Gastrocnemius medialis (tissue), 4 donors: ENCODE measurements around the gene PRSS2. TPM values are rescaled to one million over a fixed set of nuclear protein-coding genes. Genes with fewer than 3 reads are reported as not detected.
"Not testable (repeated sequence)": the region's sequence is repeated elsewhere in the genome, so short reads cannot be mapped to it uniquely, and the experiment has no call there.

Experiments
- ATAC-seq, 2 donors: fragments of 150-250 bp; one replicate each; pipeline ENCODE4 v1.9.1; 2016
- DNase-seq, 2 donors: peaks; one replicate each; pipeline ENCODE4 v3.0.0-alpha.2; 2019
- H3K27ac ChIP-seq, 4 donors: fragments of 200-600 bp; sonication (generic); 1 replicate in 1 of 4; 2 replicates in 3 of 4; pipeline ENCODE4 v1.5.1; 2016 to 2018; ENCODE audit warnings: mild to moderate bottlenecking in 2 of 4, moderate library complexity in 1 of 4
- H3K27me3 ChIP-seq, 3 donors: fragments of 200-600 bp; sonication (generic) in 2 of 3; 1 replicate in 1 of 3; 2 replicates in 2 of 3; pipeline versions ENCODE4 v1.5.1 to v1.6.0; 2016 to 2019; ENCODE audit warnings: mild to moderate bottlenecking in 1 of 3, moderate library complexity in 1 of 3
- H3K36me3 ChIP-seq, 2 donors: fragments of 200-600 bp; sonication (generic) in 1 of 2; one replicate each; pipeline ENCODE4 v1.5.1; 2017 to 2018
- H3K4me1 ChIP-seq, 2 donors: fragments of 200-600 bp; sonication (generic) in 1 of 2; one replicate each; pipeline ENCODE4 v1.5.1; 2016 to 2017; ENCODE audit warnings: mild to moderate bottlenecking in 2 of 2
- H3K4me3 ChIP-seq, 4 donors: fragments of 200-600 bp; sonication (generic) in 3 of 4; 1 replicate in 1 of 4; 2 replicates in 3 of 4; pipeline ENCODE4 v1.5.1; 2016 to 2019; ENCODE audit warnings: mild to moderate bottlenecking in 2 of 4
- H3K9me3 ChIP-seq, 3 donors: fragments of 200-600 bp; sonication (generic) in 2 of 3; 1 replicate in 1 of 3; 2 replicates in 2 of 3; pipeline ENCODE4 v1.5.1; 2016 to 2019
- POLR2A ChIP-seq, 2 donors: fragments of 450-650 bp; IDR thresholded peaks; one replicate each; pipeline ENCODE4 v1.6.1; 2017; ENCODE audit warnings: antibody characterized with exemption in 2 of 2, mild to moderate bottlenecking in 2 of 2, moderate library complexity in 2 of 2
- in situ Hi-C, 4 donors: fragments of 200-750 bp; cut with MboI; loops; one replicate each; pipeline versions ENCODE4 v1.15.0 to v1.8.0; 2017; ENCODE audit warnings: low sequenced_read_pairs in 4 of 4
- intact Hi-C: fragments of 100-400 bp; cut with DNase I; formaldehyde crosslinking; loops from one replicate; pipeline ENCODE4 v1.15.1; 2023; ENCODE audit warnings: low total_unique reads
- total RNA-seq, 4 donors: library from RNA; depleted of rRNA; stranded (reverse); fragments of >200 nt; gene quantifications; one replicate each; pipeline versions ENCODE4 v1.1.0 to v1.2.3, GENCODE V29; 2016
- TF ChIP-seq, protein P1 (sequence below), 5 experiments: fragments of 450-650 bp in 3 of 5; fragments of 200-600 bp in 2 of 5; sonication (generic) in 2 of 5; IDR thresholded peaks in 4 of 5; conservative IDR thresholded peaks in 1 of 5; 1 replicate in 4 of 5; 2 replicates in 1 of 5; pipeline ENCODE4 v1.5.1; 2016 to 2019; ENCODE audit warnings: antibody characterized with exemption in 5 of 5, mild to moderate bottlenecking in 3 of 5, moderate library complexity in 3 of 5

The PRSS2 gene
- total RNA-seq, 4 donors from 2014 or later, result not detected

GRCh38 chr7:142760071-142760642 is 10.6 kb upstream of the PRSS2 start:
- no peak overlapping the region for H3K4me3 ChIP-seq
- H3K9me3 ChIP-seq, result no peaks in the 10 kb centered on the region
- intact Hi-C loops, result no loop called here
- TF ChIP-seq, protein P1, sequence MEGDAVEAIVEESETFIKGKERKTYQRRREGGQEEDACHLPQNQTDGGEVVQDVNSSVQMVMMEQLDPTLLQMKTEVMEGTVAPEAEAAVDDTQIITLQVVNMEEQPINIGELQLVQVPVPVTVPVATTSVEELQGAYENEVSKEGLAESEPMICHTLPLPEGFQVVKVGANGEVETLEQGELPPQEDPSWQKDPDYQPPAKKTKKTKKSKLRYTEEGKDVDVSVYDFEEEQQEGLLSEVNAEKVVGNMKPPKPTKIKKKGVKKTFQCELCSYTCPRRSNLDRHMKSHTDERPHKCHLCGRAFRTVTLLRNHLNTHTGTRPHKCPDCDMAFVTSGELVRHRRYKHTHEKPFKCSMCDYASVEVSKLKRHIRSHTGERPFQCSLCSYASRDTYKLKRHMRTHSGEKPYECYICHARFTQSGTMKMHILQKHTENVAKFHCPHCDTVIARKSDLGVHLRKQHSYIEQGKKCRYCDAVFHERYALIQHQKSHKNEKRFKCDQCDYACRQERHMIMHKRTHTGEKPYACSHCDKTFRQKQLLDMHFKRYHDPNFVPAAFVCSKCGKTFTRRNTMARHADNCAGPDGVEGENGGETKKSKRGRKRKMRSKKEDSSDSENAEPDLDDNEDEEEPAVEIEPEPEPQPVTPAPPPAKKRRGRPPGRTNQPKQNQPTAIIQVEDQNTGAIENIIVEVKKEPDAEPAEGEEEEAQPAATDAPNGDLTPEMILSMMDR (IDR thresholded peaks at IDR 0.05 in 4 of 5, conservative IDR thresholded peaks at IDR 0.05 in 1 of 5), result no peak
- no peak for TF ChIP-seq POLR2A (IDR thresholded peaks at IDR 0.05)
- H3K36me3 ChIP-seq, result no peaks in the 10 kb centered on the region
- ATAC-seq (no peak), DNase-seq (no peak)
- in situ Hi-C loops, result no loop called here
- H3K4me1 ChIP-seq, result no peaks in the 10 kb centered on the region
- no peak overlapping the region for H3K27ac ChIP-seq
- H3K27me3 ChIP-seq, result no peaks in the 10 kb centered on the region

- DNase-seq, intact Hi-C loops, H3K27ac ChIP-seq, in situ Hi-C loops, H3K4me1 ChIP-seq, H3K9me3 ChIP-seq, ATAC-seq, H3K4me3 ChIP-seq, H3K27me3 ChIP-seq, H3K36me3 ChIP-seq: not testable (repeated sequence)
Measured at GRCh38 chr7:142761606-142762005, 9.2 kb upstream of the PRSS2 start.

DNA sequence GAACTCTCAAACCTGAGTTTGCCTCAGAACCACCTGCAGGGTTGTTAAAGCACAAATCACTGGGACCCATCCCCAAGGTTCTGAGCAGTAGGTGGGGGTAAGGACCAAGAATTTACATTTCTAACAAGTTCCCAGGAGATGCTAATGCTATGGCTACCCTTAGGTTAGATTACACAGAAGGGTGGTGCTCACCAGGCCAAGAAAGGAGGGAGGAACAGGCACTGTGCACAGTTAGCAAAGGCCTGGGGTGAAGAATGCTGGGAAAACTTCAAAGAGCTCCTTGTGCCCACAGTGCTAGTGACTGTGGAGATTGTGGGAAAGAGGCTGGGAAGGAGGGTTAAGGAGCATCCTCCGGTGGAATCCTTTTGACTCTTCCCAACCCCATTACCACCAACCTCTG is 8.7 kb upstream of the PRSS2 start:
- Histone ChIP-seq H3K4me1 (no peaks in the 10 kb centered on the region), H3K27ac (no peak overlapping the region), H3K36me3 (no peaks in the 10 kb centered on the region), H3K4me3 (no peak overlapping the region), H3K9me3 (no peaks in the 10 kb centered on the region), H3K27me3 (no peaks in the 10 kb centered on the region)
- TF ChIP-seq POLR2A (IDR thresholded peaks at IDR 0.05), result no peak
- TF ChIP-seq, protein P1 (IDR thresholded peaks at IDR 0.05 in 4 of 5, conservative IDR thresholded peaks at IDR 0.05 in 1 of 5), result no peak
- intact Hi-C loops, result no loop called here
- DNase-seq (no peak), ATAC-seq (no peak)
- in situ Hi-C loops, result no loop called here

DNA sequence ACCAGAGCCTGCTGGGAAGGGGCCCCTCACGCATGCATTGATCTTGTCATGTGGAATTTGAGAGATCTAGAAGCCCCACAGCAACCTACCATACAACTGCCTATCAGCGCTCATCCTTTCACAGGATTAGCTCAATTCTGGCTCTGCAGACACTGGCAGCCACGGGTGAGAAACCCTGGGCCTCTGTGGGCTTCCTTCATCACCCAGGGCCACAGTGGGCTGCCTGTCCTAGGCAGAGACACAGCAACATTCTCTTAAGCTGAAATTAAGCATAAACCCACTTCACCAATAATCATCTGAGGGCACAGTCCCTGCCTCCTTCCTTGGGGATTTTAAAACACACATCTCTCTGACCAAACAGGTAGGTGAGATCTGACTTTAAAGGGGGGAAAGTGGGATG is 3.3 kb upstream of the PRSS2 start:
- Histone ChIP-seq H3K9me3 (no peaks in the 10 kb centered on the region), H3K27me3 (no peaks in the 10 kb centered on the region), H3K36me3 (no peaks in the 10 kb centered on the region), H3K27ac (no peak overlapping the region), H3K4me3 (no peak overlapping the region), H3K4me1 (no peaks in the 10 kb centered on the region)
- ATAC-seq (no peak), DNase-seq (no peak)
- intact Hi-C loops, result no loop called here
- TF ChIP-seq, protein P1 (IDR thresholded peaks at IDR 0.05 in 4 of 5, conservative IDR thresholded peaks at IDR 0.05 in 1 of 5), result no peak
- no peak for TF ChIP-seq POLR2A (IDR thresholded peaks at IDR 0.05)
- in situ Hi-C loops, result no loop called here

DNA sequence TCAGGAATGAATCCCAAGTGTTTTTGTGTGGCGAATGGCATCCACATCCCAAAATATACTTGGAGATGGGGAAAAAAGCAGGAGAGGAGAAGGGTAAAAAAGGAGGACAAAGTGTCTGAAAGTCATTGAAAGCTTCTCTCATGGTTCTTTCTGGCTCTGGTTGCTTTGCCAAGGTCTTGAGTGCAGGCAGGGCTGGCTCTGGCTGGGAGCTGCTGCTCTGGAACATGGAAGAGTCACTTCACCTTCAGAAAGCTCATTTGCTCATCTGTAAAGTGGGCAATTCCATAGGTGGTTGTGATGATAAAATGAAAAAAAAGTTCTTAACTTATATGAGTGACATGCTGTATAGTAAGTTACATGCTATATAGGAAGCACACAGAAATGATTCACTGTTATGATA is 2.9 kb upstream of the PRSS2 start:
- no peak overlapping the region for H3K4me3 ChIP-seq
- no peaks in the 10 kb centered on the region for H3K9me3 ChIP-seq
- no peak overlapping the region for H3K27ac ChIP-seq
- no peaks in the 10 kb centered on the region for H3K36me3 ChIP-seq
- DNase-seq (no peak), ATAC-seq (no peak)
- no peaks in the 10 kb centered on the region for H3K27me3 ChIP-seq
- TF ChIP-seq, protein P1 (IDR thresholded peaks at IDR 0.05 in 4 of 5, conservative IDR thresholded peaks at IDR 0.05 in 1 of 5), result no peak
- no peak for TF ChIP-seq POLR2A (IDR thresholded peaks at IDR 0.05)
- intact Hi-C loops, result no loop called here
- in situ Hi-C loops, result no loop called here
- no peaks in the 10 kb centered on the region for H3K4me1 ChIP-seq

- H3K9me3 ChIP-seq, H3K4me3 ChIP-seq, H3K27me3 ChIP-seq, H3K27ac ChIP-seq, DNase-seq, ATAC-seq, intact Hi-C loops, H3K4me1 ChIP-seq, H3K36me3 ChIP-seq, in situ Hi-C loops: not testable (repeated sequence)
Measured at GRCh38 chr7:142768885-142769284, 1.9 kb upstream of the PRSS2 start.
